Measurements from ENCODE around the gene RASGRF1.

Gene RASGRF1

DNA sequence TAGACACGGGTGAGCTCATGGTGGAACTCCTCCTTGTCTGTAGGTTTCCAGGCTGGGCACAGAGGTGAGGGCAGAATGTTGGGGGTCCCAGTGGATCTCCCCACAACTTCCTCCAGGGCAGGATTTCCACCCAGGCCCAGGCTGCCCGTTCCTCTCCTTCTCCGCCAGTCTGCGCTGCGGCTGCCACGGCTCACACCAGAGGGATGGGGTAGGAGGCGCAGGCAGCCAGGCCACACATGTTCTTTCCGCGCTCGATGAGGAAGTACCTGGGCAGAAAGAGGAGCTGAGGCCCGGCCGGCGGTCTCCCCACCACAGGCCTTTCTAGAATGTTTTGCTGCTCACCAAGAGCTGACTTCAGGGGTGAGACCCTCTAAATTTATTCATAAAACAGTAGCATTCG, 168.6 kb downstream of the RASGRF1 start:
- in situ Hi-C loops (cut with MboI; ENCODE audit: low sequenced_read_pairs) = no loop called here

DNA sequence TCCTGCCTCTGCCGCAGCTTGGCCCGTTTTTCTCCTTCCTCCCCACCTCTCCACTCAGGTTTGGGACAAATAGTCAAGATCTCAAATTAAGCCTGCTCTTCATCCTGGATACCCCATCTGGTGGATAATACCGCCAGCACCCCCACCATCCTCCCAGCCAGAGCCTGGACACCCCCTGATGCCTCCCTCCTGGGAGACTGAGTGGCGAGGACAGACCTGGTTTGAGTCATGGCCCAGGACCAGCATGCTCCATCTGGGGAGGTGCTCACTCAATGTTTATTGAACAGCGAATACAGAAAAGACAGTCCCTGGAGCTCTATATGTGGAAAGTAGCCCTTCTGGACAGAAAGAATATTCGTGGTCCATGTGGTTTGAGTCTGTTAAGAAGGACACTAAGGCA, 169.1 kb downstream of the RASGRF1 start:
- in situ Hi-C loops (cut with MboI; ENCODE audit: low sequenced_read_pairs) = no loop called here

DNA sequence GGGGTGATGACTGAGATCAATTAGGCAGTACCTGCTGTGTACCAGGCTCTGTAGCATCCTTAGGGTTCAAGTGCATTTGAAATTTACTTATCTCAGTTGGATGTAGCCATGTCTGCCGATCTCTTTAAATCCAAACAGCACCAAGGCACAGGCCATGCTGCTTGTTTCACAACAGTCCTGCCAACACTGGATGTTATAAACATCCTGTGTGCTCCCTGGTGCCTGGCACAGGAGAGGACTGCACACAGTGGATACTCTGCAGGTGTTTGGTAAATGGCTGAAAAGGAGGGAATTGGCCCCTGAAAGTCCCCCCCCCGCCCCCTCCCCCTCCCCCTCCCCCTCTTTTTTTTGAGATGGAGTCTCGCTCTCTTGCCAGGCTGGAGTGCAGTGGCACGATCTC, 172.7 kb downstream of the RASGRF1 start:
- in situ Hi-C loops (cut with MboI; ENCODE audit: low sequenced_read_pairs) = loop anchor here (10.0 kb wide), 2 partner anchors 107 to 267 kb away; no protein-coding TSS in a partner anchor

DNA sequence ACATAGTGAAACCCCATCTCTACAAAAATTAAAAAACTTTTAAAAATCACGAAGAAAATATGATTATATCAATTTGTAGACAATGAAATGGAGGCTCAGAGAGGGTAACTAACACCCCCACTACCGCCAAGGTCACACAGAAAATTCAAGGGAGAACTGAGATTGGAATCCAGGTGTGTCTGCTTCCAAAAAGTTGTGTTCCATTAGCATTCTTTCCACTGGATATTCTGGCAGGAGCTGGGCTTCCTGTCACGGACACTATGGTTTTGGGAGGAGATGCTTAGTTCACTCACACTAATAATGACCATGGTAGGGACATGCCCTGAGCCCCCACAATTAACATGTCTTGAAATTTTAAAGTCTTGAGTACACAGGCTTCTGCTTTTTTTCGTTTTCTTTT, 174.5 kb downstream of the RASGRF1 start:
- in situ Hi-C loops (cut with MboI; ENCODE audit: low sequenced_read_pairs) = loop anchor here (10.0 kb wide), 2 partner anchors 109 to 269 kb away; no protein-coding TSS in a partner anchor

DNA sequence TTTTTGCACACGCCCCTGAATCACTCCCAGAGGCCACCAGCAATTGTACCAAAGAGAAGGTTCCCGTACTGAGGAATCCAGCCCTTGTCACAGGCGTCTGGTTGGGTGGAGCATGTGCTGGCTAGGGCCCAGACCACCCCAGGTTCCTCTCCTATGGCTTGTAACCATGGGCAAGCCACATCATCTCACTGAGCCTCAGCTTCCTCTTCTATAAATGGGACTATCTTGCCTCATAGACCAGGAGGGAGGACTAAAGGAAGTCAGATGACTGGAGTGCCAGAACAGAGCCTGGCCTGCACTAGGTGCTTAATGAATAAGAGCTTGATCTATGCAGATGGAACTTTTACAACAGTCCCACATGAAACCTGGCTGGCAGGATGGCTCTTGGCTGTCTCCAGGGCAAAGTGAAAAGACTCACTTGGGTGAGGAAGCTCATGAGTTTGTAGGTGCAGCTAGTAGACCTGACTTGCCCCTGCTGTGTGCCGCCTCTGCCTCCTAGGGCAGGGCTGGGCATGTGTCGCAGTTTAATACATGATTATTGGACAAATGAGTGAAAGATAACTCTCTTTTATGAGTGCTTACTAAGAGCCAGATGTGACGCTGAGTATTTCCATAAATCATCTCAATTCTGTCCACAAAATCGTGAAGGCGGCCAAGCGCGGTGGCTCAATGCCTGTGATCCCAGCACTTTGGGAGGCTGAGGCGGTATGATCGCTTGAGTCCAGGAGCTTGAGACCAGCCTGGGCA, 175.1 kb downstream of the RASGRF1 start:
- in situ Hi-C loops (cut with MboI; ENCODE audit: low sequenced_read_pairs) = loop anchor here (10.0 kb wide), 2 partner anchors 109 to 269 kb away; no protein-coding TSS in a partner anchor

DNA sequence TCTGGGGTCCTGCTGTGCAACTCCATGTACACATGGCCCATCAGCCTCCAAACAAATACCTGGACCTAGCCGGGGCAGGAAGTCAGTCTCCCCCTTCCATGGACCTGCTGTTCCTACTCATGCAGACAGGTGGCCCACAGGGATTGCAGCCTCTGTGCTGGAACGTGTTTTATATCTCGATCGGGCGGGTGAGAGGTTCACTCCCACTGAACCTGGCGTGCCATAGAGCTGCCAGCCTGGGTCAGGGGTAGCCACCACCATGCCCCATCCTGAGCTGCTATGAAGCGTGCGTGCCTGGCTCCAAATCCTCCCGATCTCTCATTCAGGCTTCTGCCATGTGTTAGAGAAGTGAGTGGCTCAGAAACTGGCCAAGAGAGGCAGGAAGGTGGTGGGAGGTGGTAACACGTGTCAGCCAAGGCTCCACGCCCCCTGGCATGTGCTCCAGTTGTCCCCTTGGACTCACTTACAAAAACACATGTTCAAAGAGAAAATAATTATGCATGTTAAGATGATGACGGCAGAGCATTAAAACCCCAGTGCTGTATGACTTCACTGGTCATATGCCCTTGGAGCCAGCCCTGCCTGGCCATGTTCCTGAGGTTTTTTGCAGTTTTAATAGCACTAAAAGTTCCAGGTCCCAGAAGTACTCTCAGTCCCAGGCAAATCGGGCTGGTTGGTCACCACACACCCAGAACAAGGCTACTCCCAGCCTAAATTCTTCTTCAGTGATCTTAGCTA, 176.4 kb downstream of the RASGRF1 start:
- in situ Hi-C loops (cut with MboI; ENCODE audit: low sequenced_read_pairs) = loop anchor here (10.0 kb wide), 2 partner anchors 111 to 271 kb away; no protein-coding TSS in a partner anchor

DNA sequence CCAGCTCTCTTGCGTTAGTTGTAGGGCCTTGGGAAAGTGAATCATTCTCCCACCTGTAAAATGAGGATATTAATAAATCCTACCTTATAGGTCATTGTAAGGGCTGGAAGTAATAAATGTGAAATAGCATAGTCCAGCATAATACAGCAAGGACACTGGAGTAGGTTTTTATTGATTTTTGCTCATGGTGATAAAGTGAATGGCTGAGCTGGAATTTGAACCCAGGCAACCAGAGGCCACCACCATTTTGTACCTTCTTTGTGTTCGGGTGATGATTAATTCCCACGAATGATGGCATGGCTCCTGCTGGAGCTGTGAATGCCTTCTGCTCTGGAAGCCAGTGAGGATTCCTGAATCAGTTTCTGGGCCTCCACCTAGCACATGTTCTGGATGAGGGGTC, 177.6 kb downstream of the RASGRF1 start:
- in situ Hi-C loops (cut with MboI; ENCODE audit: low sequenced_read_pairs) = loop anchor here (10.0 kb wide), 2 partner anchors 112 to 272 kb away; no protein-coding TSS in a partner anchor

DNA sequence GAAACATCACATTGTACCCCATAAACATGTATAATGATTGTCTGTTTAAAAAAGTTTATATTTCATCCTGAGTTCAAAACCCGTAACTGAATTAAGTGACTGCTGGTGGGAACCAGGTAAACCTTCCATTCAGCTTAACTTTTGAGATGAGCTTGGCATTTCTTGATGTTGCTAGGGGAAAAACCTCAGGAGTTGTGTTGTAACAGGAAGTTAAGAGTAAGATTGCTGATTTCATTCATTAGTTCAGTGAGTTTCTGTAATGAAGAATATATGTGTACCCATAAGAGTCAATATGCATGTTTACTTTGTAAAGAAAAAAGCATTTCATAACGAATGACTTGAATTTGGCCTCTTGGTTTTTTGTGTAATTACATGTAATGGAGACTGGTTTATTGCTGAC, 178.3 kb downstream of the RASGRF1 start:
- in situ Hi-C loops (cut with MboI; ENCODE audit: low sequenced_read_pairs) = loop anchor here (10.0 kb wide), 2 partner anchors 112 to 272 kb away; no protein-coding TSS in a partner anchor

DNA sequence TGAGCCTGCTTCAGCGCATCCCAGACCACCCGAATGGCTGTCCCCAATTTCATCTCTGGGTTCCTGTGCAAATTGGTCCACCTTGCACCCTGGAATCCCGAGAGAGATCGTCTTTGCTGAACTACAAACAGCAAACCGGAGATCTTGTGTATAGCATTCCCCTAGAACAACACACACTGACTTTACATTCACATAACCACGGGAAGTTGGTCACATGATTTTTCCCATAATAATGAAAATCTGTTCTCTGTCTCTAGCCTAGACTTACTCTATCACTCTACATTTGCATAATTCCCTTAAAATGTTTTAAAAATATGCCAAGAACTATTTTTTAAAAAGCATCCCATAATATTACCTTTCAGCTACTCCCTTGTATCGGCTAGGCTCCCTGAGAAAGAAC, 180.3 kb downstream of the RASGRF1 start:
- in situ Hi-C loops (cut with MboI; ENCODE audit: low sequenced_read_pairs) = loop anchor here (10.0 kb wide), 2 partner anchors 115 to 275 kb away; no protein-coding TSS in a partner anchor
